NCI-H2107 treated with DMSO at 0.1 percent for 48 hours (cell line): ENCODE results near the gene SLC26A5.

Experiments
- DNase-seq: peaks from one replicate; lab custom pipeline; 2025; ENCODE audit not compliant: unreplicated experiment; lab: John Stamatoyannopoulos, UW

SLC26A5 gene

DNA sequence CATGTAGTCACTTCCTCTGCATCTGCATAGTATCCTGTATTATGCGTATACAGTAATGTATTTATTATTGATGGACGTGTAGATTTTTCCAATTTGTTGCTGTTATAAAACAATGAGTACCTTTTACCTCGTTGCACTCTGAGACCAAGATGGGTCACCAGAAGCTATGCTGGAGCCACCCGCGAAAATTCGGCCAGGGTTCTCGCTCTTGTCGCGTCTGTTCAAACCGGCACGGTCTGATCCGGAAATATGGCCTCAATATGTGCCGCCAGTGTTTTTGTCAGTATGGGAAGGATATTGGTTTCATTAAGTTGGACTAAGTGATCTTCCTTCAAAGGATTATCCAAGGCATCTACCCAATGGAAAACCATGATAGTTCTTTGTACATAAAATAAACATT is 97.6 kb downstream of the SLC26A5 start:
- no peak for DNase-seq

GRCh38 chr7:103347507-103348267 is 98.3 kb downstream of the SLC26A5 start, which contains the start of gene PSMC2:
Gene PSMC2 (plus strand): TSS chr7:103347643. CDS start chr7:103347712, 69 bp downstream.
- peak; percentile 81 for DNase-seq

DNA sequence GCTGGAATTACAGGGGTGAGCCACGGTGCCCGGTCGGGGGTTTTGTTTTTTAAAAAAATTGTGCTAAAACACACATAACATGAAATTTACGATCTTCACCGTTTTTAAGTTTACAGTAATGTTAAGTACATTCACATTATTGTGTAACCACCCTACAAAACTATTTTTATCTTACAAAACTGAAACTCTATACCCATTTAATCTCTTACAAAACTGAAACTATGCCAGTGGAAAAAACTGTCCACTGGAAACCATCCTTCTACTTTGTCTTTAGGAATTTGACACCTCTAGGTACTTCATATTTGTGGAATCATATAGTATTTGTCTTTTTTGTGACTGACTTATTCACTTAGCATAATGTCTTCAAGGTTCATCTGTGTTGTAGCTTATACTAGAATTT is 99.6 kb downstream of the SLC26A5 start:
- DNase-seq, result no peak

DNA sequence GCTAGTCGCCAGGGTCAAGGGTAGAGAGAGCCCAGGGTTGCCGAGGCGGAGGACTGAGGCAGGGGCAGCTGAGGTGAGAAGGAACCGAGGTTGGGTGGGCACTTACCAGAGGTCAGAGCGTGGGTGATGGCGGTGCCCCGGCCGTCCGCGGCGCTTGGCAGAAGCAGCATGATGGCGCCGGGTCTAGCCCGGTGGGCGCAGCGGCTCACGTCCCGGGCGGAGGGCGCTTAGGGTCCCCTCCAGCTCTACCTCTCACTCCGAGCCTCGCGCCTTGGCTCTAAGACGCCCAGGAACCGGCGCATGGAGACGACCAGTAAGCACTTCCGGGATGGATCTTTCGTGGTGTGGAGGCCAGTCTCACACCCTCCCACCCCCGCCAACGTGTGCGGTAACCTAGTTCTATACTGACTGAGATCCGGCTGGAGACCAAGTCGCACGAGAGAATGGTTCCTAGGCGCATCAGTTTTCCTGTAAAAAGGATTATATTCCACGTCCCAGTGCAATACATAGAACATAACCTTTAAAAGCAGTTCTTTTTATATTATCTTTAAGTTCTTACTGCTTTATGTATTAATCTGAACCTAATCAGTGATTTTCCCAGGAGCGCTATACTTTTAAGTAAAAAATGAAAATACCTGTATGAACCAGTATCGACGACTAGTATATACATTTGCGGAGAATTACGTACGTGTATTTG is 101.4 kb downstream of the SLC26A5 start, which contains the start of gene DNAJC2:
Gene DNAJC2, minus strand, starts transcription at position 315 of the 697 bp plus-strand sequence. Its CDS starts 145 bp downstream, at position 170.
- peak; percentile 92 for DNase-seq

DNA sequence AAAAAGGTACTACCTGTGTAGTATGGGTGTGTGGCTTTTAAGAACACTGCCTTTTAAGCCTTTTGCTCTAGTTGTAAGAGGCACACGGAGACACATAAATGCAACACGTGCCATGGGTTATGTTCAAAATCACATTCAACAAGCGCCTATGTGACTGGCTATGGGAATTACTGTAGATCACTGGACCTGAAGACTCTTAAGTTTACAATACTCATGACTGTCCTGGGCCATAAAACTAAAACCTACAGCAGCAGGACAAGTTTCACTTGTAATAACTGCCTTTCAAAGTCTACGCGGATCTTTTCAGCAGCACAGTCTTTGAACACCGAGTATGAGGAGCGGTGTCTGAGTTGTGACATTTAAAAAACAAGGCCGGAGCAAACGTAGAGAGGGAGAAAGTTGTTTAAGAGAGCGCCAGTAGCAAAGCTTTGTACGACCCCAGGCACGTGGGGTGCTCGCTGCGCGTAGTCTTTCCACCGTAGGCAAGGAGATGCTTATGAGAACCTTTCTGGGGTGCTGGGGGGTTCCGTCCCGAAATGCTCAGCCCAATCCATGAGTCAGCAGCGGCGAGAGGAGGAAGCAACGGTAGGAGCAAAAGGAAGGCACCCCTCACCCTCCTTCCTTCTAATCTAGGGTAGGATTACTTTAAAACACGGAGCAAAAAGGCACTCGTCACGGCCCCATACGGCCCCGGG is 102.1 kb downstream of the SLC26A5 start:
- no peak for DNase-seq

- no peak for DNase-seq
These were observed 102.7 kb downstream of the SLC26A5 start for GRCh38 chr7:103343332-103343731.

DNA sequence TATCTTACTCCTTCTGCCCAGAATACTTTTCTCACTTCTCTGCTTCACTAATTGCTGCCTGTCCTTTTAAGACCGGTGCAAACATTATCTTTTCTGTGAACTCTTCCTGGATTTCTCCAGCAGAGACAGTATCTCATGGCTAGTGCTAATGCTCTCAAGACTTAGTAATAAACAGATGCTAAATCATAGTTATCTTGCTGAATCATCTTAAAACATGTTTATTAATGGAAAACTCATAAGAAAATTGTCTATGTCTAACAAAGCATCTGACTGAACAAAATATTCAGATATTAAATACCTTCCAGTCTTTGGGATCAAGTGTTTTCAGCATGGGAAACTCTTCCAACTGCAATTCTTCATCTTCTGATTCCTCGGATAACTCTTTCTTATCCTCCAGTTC is 104.5 kb downstream of the SLC26A5 start:
- DNase-seq, result no peak

DNA sequence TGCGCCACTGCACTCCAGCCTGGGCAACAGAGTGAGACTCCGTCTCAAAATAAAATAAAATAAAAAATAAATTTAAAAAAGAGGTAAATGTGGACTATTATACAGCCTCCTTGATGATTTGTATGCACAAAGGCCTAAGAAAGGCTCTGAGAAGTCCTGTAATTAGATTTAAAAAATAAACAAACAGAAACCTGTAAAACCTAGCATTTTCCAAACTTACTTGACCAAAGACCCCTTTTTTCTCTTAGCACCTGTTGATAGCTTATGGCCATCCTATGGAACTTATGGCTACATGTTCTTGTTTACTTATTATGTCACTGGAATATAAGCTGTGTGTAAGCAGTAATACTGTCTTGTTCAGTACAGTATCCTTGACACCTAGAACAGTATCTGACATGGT is 107.1 kb downstream of the SLC26A5 start:
- no peak for DNase-seq

DNA sequence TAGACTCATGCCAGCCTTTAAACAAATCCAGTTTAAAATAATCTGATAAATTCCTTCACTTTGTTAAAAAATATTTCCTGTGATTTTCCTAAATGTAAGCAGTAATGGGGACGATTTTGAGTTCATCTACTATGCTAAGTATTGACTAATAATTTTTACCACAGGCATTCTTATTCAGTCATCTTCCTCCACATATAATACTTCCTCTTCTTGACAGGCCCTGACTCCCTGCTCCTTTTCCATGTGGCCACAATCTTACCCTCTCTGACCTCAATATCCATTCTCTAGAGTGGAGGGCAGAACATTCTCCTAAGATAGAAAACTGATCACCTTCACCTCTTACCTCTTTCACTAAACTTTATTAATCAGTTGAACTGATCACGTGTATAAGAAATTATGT is 109.2 kb downstream of the SLC26A5 start:
- DNase-seq, result no peak

DNA sequence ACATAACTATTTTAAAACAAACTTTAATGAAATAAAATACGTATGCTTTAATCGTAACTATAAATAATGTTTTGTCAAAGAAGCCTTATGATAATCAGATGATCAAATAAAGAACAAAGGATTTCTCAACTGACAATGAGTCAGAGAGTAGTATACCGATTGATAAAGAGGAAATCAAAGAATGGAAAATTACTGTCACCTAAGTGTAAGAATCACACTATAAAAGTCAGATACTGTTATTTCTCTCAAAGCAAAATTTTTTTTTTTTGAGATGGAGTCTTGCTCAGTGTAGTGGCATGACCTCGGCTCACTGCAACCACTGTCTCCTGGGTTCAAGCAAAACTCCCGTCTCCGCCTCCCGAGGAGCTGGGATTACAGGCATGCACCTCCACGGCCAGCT is 120.3 kb downstream of the SLC26A5 start:
- DNase-seq, result no peak
